Left lung (tissue), 10 donors: Measurements from ENCODE around the gene NCOA7. TPM values are rescaled to one million over a fixed set of nuclear protein-coding genes. Genes with fewer than 3 reads are reported as not detected.

ENCODE experiments used
- ATAC-seq: fragments of 200-7000 bp; cut with Tn5 transposase; one replicate; pipeline ENCODE4 v1.9.1; 2020; ENCODE audit warnings: moderate library complexity
- DNase-seq, 4 donors: peaks; one replicate each; pipeline ENCODE4 v3.0.0-alpha.2; 2013 to 2020
- H3K27ac ChIP-seq, 2 donors: fragments of 200-600 bp; sonication (generic) in 1 of 2; one replicate each; pipeline versions ENCODE4 v1.5.0 to v1.8.0; 2020 to 2021
- H3K27me3 ChIP-seq, 2 donors: fragments of 200-600 bp; sonication (generic) in 1 of 2; one replicate each; pipeline versions ENCODE4 v1.5.0 to v1.8.0; 2020 to 2021
- H3K36me3 ChIP-seq, 2 donors: fragments of 200-600 bp; sonication (generic) in 1 of 2; one replicate each; pipeline versions ENCODE4 v1.5.0 to v1.8.0; 2020 to 2021
- H3K4me1 ChIP-seq, 2 donors: fragments of 200-600 bp; one replicate each; pipeline ENCODE4 v1.8.0; 2021
- H3K4me3 ChIP-seq, 2 donors: fragments of 200-600 bp; sonication (generic) in 1 of 2; one replicate each; pipeline versions ENCODE4 v1.5.0 to v1.8.0; 2020 to 2021; ENCODE audit warnings: mild to moderate bottlenecking in 1 of 2
- H3K9me3 ChIP-seq, 2 donors: fragments of 200-600 bp; sonication (generic) in 1 of 2; one replicate each; pipeline versions ENCODE4 v1.5.0 to v1.8.0; 2020 to 2021
- intact Hi-C, 2 donors: fragments of 100-400 bp; cut with DNase I; formaldehyde crosslinking; loops; one replicate each; pipeline versions ENCODE4 v1.11.2 to v1.14.2; 2022
- polyA plus RNA-seq, 6 donors: library from polyadenylated mRNA; unstranded; fragments of 120-200 nt; gene quantifications; one replicate each; pipeline ENCODE4 v1.2.1, GENCODE V29; 2013; ENCODE audit not compliant: insufficient read length in 6 of 6
- total RNA-seq, 2 donors: library from RNA; stranded (reverse); fragmentation: NEBNext Ultra II Directional; extraction: Animal tissue kit (Norgen Biotek cat#: 25700); gene quantifications; one replicate each; pipeline ENCODE4 v1.2.1, GENCODE V29; 2021
- TF ChIP-seq, protein P1 (sequence below), 2 donors: fragments of 200-600 bp; sonication (generic) in 1 of 2; IDR thresholded peaks; one replicate each; pipeline versions ENCODE4 v1.5.0 to v1.8.0; 2021; ENCODE audit warnings: antibody characterized with exemption in 2 of 2
- donor health status: DM: no; HTN: yes; CAD: no.
- donor health status: DM: no; HTN: no; CAD: no.

Gene NCOA7
- total and polyA plus RNA-seq, 8 donors, result 16.1 to 94.3 (median 18.3) TPM

DNA sequence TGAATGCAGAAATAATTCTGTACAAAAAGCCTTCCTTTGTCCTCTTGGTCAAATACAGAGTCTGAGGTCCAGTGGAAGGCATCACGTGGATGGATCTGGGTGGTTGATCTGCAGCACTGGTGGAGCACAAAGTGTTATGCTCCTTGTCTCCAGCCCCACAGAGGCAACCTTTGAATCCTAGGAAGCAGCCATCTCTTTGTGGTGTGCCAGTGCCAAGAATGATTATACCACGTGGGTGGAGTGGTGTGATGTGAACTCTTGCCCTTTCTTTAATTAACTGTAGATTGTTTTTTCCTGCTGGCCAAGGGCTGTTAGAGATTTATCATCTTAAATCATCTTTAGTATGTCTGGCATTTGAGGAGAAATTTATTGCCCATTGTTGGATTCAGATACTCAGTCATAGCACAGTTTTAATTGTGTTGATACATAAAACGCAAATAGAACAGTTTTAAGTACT lies 31.1 kb downstream of the NCOA7 start:
- Histone ChIP-seq H3K4me1 (peaks cover 10 to 33% of the 10 kb centered on the region in 2 donors), H3K9me3 (no peaks in the 10 kb centered on the region), H3K36me3 (peaks cover 0 to 12% of the 10 kb centered on the region in 2 donors), H3K27ac (no peak overlapping the region), H3K4me3 (no peak overlapping the region), H3K27me3 (no peaks in the 10 kb centered on the region)
- ATAC-seq (peak; percentile 45), DNase-seq (no peak)
- intact Hi-C loops, result no loop called here
- TF ChIP-seq, protein P1, sequence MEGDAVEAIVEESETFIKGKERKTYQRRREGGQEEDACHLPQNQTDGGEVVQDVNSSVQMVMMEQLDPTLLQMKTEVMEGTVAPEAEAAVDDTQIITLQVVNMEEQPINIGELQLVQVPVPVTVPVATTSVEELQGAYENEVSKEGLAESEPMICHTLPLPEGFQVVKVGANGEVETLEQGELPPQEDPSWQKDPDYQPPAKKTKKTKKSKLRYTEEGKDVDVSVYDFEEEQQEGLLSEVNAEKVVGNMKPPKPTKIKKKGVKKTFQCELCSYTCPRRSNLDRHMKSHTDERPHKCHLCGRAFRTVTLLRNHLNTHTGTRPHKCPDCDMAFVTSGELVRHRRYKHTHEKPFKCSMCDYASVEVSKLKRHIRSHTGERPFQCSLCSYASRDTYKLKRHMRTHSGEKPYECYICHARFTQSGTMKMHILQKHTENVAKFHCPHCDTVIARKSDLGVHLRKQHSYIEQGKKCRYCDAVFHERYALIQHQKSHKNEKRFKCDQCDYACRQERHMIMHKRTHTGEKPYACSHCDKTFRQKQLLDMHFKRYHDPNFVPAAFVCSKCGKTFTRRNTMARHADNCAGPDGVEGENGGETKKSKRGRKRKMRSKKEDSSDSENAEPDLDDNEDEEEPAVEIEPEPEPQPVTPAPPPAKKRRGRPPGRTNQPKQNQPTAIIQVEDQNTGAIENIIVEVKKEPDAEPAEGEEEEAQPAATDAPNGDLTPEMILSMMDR (IDR thresholded peaks at IDR 0.05), result no peak

DNA sequence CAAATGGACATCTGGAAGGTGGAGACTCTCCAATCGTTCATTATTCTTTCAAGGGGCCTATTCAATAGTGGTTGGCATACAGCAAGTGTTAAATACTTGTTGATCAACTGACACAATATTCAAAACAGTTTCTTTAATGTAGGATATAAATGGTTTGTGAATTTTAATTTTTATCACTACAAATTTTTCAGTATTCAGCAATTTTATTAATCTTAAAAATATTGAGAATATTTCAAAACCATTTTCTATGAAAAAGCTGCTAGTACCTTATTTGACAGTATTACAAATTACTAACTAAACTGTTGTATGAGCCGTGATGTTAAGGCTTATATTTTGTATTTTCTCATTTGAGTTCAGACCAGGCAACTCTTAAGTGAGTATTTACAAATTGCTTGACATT lies 32.4 kb downstream of the NCOA7 start:
- ATAC-seq, result no peak

DNA sequence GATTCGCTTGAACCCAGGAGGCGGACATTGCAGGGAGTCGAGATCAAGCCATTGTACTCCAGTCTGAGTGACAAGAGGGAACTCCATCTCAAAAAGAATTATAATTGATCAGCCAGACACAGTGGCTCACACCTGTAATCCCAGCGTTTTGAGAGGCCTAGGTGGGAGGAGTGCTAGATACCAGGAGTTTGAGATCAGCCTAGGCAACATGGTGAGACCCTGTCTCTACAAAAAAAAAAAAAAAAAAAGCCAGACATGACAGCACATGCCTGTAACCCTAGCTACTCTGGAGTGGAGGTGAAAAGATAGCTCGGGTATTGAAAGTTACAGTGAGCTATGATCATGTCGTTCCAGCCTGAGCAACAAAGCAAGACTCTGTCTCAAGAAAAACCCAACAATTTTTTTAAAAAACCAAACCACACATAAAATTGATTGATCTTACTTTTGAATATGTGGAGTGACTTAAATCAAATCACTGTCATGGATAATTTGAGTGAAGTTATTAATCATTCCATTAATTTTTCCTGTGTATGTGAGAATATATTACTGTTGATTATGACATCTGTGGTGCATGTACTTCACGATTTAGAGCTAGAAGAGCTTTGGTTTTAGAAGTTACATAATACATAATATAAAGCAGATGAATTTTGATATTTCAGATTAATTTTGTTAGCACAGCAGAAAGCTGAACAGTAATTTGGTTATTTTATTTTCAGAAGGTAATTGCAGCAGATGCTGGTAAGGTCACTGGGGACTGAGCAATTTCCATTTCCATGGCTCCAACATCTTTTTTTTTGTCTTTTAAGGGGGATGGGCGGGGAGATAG lies 34.4 kb downstream of the NCOA7 start:
- intact Hi-C loops, result no loop called here
- Histone ChIP-seq H3K27me3 (no peaks in the 10 kb centered on the region), H3K4me1 (peaks cover 0 to 39% of the 10 kb centered on the region in 2 donors), H3K36me3 (peaks cover 0 to 8% of the 10 kb centered on the region in 2 donors), H3K4me3 (no peak overlapping the region), H3K27ac (no peak overlapping the region), H3K9me3 (no peaks in the 10 kb centered on the region)
- no peak for DNase-seq
- no peak for ATAC-seq
- TF ChIP-seq, protein P1 (IDR thresholded peaks at IDR 0.05), result no peak

More for the DNA sequence above, 32.4 kb downstream of the NCOA7 start:
- Histone ChIP-seq H3K27me3 (no peaks in the 10 kb centered on the region), H3K36me3 (peaks cover 0 to 12% of the 10 kb centered on the region in 2 donors), H3K27ac (no peak overlapping the region), H3K9me3 (no peaks in the 10 kb centered on the region), H3K4me3 (no peak overlapping the region), H3K4me1 (peaks cover 9 to 37% of the 10 kb centered on the region in 2 donors)
- TF ChIP-seq, protein P1 (IDR thresholded peaks at IDR 0.05), result no peak
- DNase-seq, result no peak
- intact Hi-C loops, result no loop called here

DNA sequence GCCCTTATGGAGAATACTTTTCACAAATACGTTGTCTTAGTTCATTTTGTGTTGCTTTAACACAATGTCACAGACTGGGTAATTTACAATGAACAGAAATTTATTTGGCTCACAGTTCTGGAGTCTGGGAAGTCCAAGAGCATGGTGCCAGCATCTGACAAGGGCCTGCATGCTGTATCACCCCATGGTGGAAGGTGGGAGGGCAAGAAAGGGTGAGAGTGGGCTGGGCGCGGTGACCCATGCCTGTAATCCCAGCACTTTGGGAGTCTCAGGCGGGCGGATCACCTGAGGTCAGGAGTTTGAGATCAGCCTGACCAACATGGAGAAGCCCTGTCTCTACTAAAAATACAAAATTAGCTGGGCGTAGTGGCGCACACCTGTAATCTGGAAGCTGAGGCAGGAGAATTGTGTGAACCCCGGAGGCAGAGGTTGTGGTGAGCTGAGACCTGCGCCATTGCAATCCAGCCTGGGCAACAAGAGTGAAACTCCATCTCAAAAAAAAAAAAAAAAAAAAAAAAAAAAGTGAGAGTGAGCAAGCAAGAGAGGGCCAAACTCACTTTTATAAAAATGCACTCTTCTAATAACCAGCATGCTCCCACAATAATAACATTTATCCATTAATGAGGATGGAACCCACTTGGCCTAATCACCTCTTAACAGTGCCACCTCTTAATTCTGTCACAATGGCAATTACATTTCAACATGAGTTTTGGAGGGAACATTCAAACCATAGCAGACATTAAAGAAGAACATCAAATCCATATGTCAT lies 36.1 kb downstream of the NCOA7 start:
- TF ChIP-seq, protein P1 (IDR thresholded peaks at IDR 0.05), result no peak
- Histone ChIP-seq H3K9me3 (no peaks in the 10 kb centered on the region), H3K36me3 (no peaks in the 10 kb centered on the region), H3K27ac (no peak overlapping the region), H3K27me3 (no peaks in the 10 kb centered on the region), H3K4me1 (peaks cover 0 to 45% of the 10 kb centered on the region in 2 donors), H3K4me3 (no peak overlapping the region)
- intact Hi-C loops, result no loop called here
- ATAC-seq, result no peak
- DNase-seq, result no peak

DNA sequence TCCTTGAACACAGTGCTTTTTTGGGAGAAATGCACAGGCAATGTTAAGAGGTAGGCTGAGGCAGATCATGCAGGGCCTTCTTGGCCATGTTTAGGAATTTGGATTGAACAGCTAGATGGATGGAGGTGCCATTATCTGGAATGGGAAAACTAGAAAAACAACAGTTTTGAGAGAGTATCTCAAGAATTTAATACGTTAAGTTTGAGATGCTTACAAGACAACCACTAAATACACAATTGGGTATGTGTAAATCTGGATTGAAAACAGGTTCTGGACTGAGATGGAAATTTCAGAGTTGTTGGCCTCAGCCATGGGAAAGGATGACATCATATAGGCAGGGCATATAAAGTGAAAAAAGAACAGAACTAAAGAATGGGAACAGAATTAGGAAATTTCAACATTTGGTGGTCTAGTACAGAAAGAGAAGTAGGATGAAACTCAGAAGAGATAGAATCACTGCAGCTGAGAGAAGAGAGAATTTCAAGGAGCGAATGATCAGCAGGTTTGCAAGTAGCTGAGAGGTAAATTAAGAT lies 37.1 kb downstream of the NCOA7 start:
- DNase-seq, result no peak
- Histone ChIP-seq H3K36me3 (no peaks in the 10 kb centered on the region), H3K27me3 (no peaks in the 10 kb centered on the region), H3K9me3 (no peaks in the 10 kb centered on the region), H3K27ac (no peak overlapping the region), H3K4me3 (no peak overlapping the region), H3K4me1 (peaks cover 0 to 47% of the 10 kb centered on the region in 2 donors)
- TF ChIP-seq, protein P1 (IDR thresholded peaks at IDR 0.05), result no peak
- intact Hi-C loops, result no loop called here
- ATAC-seq, result no peak
